ENCODE measurements around the gene TTLL11. TPM values are rescaled to one million over a fixed set of nuclear protein-coding genes. Genes with fewer than 3 reads are reported as not detected.
A peak's percentile ranks its signal among the peaks of the same experiment; 100 is the strongest.
"Not testable (repeated sequence)": the region's sequence is repeated elsewhere in the genome, so short reads cannot be mapped to it uniquely, and the experiment has no call there.

Gene TTLL11
- total and polyA plus RNA-seq, 4 donors = 12.3 to 21.1 (median 19.1) TPM

DNA sequence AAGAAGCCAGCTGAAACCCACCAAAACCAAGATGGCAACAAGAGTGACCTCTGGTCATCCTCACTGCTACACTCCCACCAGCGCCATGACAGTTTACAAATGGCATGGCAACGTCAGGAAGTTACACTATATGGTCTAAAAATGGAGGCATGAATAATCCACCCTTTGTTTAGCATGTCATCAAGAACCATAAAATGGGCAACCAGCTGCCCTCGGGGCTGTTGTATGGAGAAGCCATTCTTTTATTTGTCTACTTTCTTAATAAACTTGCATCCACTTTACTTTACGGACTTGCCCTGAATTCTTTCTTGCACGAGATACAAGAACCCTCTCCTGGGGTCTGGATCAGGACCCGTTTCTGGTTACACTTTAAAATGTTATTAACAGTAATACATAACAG, 92.6 kb downstream of the TTLL11 start:
- H3K9me3 ChIP-seq (ENCODE audit: control insufficient read depth, insufficient read depth, low read length); H3K27me3 ChIP-seq (ENCODE audit: control insufficient read depth, insufficient read depth, low read length); H3K4me3 ChIP-seq (ENCODE audit: low read depth, low read length); H3K36me3 ChIP-seq (ENCODE audit: control insufficient read depth, insufficient read depth, low read length); DNase-seq (ENCODE audit: low read depth in 4 of 6, low spot score in 6 of 6); H3K27ac ChIP-seq (ENCODE audit: low read depth, low read length): not testable (repeated sequence)
- 63% methylated on average over 2 of the region's 6 CpGs for WGBS (ENCODE audit: insufficient coverage)
- H3K4me1 ChIP-seq (ENCODE audit: control insufficient read depth, insufficient read depth, low read length) = peaks cover 30% of the 10 kb centered on the region

DNA sequence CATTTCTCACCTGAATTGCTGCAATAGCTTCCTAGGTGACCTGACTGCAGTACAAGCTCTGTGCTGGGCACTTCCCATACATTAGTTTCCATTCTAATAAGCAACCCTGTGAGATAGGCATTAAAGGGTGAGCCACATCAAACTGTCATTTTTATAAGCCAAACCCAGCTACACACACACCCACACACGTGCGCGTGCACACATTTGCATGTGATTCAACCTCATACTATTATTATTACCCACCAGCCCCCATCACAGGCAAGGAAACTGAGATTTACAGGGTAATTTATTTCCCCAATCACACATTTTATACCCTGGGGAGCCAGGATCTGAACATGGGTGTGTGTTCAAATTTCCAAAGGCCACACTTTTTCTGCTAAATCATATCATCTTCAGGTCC, 93.6 kb downstream of the TTLL11 start:
- Histone ChIP-seq H3K4me3 (ENCODE audit: low read depth, low read length) (no peak overlapping the region), H3K9me3 (ENCODE audit: control insufficient read depth, insufficient read depth, low read length) (no peaks in the 10 kb centered on the region), H3K27me3 (ENCODE audit: control insufficient read depth, insufficient read depth, low read length) (no peaks in the 10 kb centered on the region), H3K27ac (ENCODE audit: low read depth, low read length) (no peak overlapping the region), H3K4me1 (ENCODE audit: control insufficient read depth, insufficient read depth, low read length) (peaks cover 30% of the 10 kb centered on the region), H3K36me3 (ENCODE audit: control insufficient read depth, insufficient read depth, low read length) (no peaks in the 10 kb centered on the region)
- DNase-seq (ENCODE audit: low read depth in 4 of 6, low spot score in 6 of 6) = no peak
- WGBS (ENCODE audit: insufficient coverage) = 95% methylated on average over 3 of the region's 3 CpGs

- no peaks in the 10 kb centered on the region for H3K36me3 ChIP-seq (ENCODE audit: control insufficient read depth, insufficient read depth, low read length)
- H3K27ac ChIP-seq (ENCODE audit: low read depth, low read length) = no peak overlapping the region
- WGBS (ENCODE audit: insufficient coverage) = 90% methylated on average over 2 of the region's 7 CpGs
- no peak for DNase-seq (ENCODE audit: low read depth in 4 of 6, low spot score in 6 of 6)
- peaks cover 30% of the 10 kb centered on the region for H3K4me1 ChIP-seq (ENCODE audit: control insufficient read depth, insufficient read depth, low read length)
- H3K9me3 ChIP-seq (ENCODE audit: control insufficient read depth, insufficient read depth, low read length) = no peaks in the 10 kb centered on the region
- no peaks in the 10 kb centered on the region for H3K27me3 ChIP-seq (ENCODE audit: control insufficient read depth, insufficient read depth, low read length)
- no peak overlapping the region for H3K4me3 ChIP-seq (ENCODE audit: low read depth, low read length)
Observed at GRCh38 chr9:121998513-121999049, 94.5 kb downstream of the TTLL11 start.

DNA sequence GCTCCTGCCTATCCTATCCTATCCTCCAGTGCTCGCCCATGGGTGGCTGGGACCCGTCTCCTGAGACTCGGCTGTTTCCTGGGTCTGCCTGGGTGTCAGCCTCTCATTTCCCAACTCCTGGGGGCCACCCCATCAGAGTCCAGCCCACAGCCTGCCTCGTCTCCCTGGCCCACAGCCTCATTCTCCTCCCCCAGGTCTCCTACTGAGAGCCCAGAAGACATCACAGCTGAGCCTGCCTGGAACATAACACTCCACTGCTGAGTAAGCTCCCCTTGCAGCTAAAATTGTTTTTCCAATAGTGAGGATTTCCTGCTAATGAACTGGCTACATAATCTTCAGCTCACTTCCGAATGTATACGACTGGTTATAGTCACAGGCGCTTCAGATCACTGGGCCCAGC, 95.3 kb downstream of the TTLL11 start:
- no peaks in the 10 kb centered on the region for H3K36me3 ChIP-seq (ENCODE audit: control insufficient read depth, insufficient read depth, low read length)
- H3K4me1 ChIP-seq (ENCODE audit: control insufficient read depth, insufficient read depth, low read length) = peaks cover 30% of the 10 kb centered on the region
- H3K27ac ChIP-seq (ENCODE audit: low read depth, low read length) = peak overlapping the region; percentile 6
- H3K27me3 ChIP-seq (ENCODE audit: control insufficient read depth, insufficient read depth, low read length) = no peaks in the 10 kb centered on the region
- WGBS (ENCODE audit: insufficient coverage) = 87% methylated on average over 5 of the region's 7 CpGs
- DNase-seq (ENCODE audit: low read depth in 4 of 6, low spot score in 6 of 6) = peak in 2 of 6 donors; percentile 52 to 58
- no peak overlapping the region for H3K4me3 ChIP-seq (ENCODE audit: low read depth, low read length)
- no peaks in the 10 kb centered on the region for H3K9me3 ChIP-seq (ENCODE audit: control insufficient read depth, insufficient read depth, low read length)

- 94% methylated on average over 4 of the region's 4 CpGs for WGBS (ENCODE audit: insufficient coverage)
- H3K4me1 ChIP-seq (ENCODE audit: control insufficient read depth, insufficient read depth, low read length) = peaks cover 25% of the 10 kb centered on the region
- no peaks in the 10 kb centered on the region for H3K9me3 ChIP-seq (ENCODE audit: control insufficient read depth, insufficient read depth, low read length)
- DNase-seq (ENCODE audit: low read depth in 4 of 6, low spot score in 6 of 6) = no peak
- no peaks in the 10 kb centered on the region for H3K27me3 ChIP-seq (ENCODE audit: control insufficient read depth, insufficient read depth, low read length)
- H3K36me3 ChIP-seq (ENCODE audit: control insufficient read depth, insufficient read depth, low read length) = no peaks in the 10 kb centered on the region
- H3K4me3 ChIP-seq (ENCODE audit: low read depth, low read length) = no peak overlapping the region
- no peak overlapping the region for H3K27ac ChIP-seq (ENCODE audit: low read depth, low read length)
Observed at GRCh38 chr9:121996783-121997182, 96.3 kb downstream of the TTLL11 start.

DNA sequence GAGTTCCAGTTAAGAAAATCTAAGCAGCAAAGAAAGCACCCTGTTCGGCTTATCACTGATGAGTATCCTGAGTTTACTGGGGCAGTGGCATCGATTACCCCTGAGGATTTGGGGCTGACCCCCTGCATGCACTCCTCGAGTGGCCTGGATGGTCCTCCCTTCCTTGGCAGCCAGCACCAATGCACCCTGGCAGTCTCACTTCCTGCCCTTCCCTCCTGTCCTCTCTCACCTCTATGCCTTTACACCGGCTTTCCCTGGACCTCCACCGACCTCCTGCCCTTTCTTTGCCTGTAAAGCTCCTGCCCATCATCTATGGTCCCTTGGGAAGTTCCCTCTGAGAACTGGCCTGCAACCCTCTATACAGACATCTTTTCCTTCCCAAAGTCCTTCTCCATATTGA, 97.1 kb downstream of the TTLL11 start:
- Histone ChIP-seq H3K4me1 (ENCODE audit: control insufficient read depth, insufficient read depth, low read length) (peaks cover 17% of the 10 kb centered on the region), H3K4me3 (ENCODE audit: low read depth, low read length) (no peak overlapping the region), H3K36me3 (ENCODE audit: control insufficient read depth, insufficient read depth, low read length) (no peaks in the 10 kb centered on the region), H3K27ac (ENCODE audit: low read depth, low read length) (no peak overlapping the region), H3K27me3 (ENCODE audit: control insufficient read depth, insufficient read depth, low read length) (no peaks in the 10 kb centered on the region), H3K9me3 (ENCODE audit: control insufficient read depth, insufficient read depth, low read length) (no peaks in the 10 kb centered on the region)
- no peak for DNase-seq (ENCODE audit: low read depth in 4 of 6, low spot score in 6 of 6)
- WGBS (ENCODE audit: insufficient coverage) = 97% methylated on average over 5 of the region's 5 CpGs

GRCh38 chr9:121992571-121993212, 100.4 kb downstream of the TTLL11 start:
- H3K9me3 ChIP-seq (ENCODE audit: control insufficient read depth, insufficient read depth, low read length) = no peaks in the 10 kb centered on the region
- peak; percentile 74 to 97 (median 80) for DNase-seq (ENCODE audit: low read depth in 4 of 6, low spot score in 6 of 6)
- H3K27ac ChIP-seq (ENCODE audit: low read depth, low read length) = no peak overlapping the region
- no peaks in the 10 kb centered on the region for H3K27me3 ChIP-seq (ENCODE audit: control insufficient read depth, insufficient read depth, low read length)
- peaks cover 13% of the 10 kb centered on the region for H3K4me1 ChIP-seq (ENCODE audit: control insufficient read depth, insufficient read depth, low read length)
- WGBS (ENCODE audit: insufficient coverage) = 4% methylated on average over 6 of the region's 8 CpGs
- peaks cover 6% of the 10 kb centered on the region for H3K36me3 ChIP-seq (ENCODE audit: control insufficient read depth, insufficient read depth, low read length)
- H3K4me3 ChIP-seq (ENCODE audit: low read depth, low read length) = no peak overlapping the region

GRCh38 chr9:121991307-121991661, 101.8 kb downstream of the TTLL11 start:
- Histone ChIP-seq H3K27me3 (ENCODE audit: control insufficient read depth, insufficient read depth, low read length) (no peaks in the 10 kb centered on the region), H3K27ac (ENCODE audit: low read depth, low read length) (no peak overlapping the region), H3K36me3 (ENCODE audit: control insufficient read depth, insufficient read depth, low read length) (peaks cover 11% of the 10 kb centered on the region), H3K4me1 (ENCODE audit: control insufficient read depth, insufficient read depth, low read length) (peaks cover 6% of the 10 kb centered on the region), H3K9me3 (ENCODE audit: control insufficient read depth, insufficient read depth, low read length) (no peaks in the 10 kb centered on the region), H3K4me3 (ENCODE audit: low read depth, low read length) (no peak overlapping the region)
- DNase-seq (ENCODE audit: low read depth in 4 of 6, low spot score in 6 of 6) = no peak
- WGBS (ENCODE audit: insufficient coverage) = 80% methylated on average over 1 of the region's 4 CpGs

DNA sequence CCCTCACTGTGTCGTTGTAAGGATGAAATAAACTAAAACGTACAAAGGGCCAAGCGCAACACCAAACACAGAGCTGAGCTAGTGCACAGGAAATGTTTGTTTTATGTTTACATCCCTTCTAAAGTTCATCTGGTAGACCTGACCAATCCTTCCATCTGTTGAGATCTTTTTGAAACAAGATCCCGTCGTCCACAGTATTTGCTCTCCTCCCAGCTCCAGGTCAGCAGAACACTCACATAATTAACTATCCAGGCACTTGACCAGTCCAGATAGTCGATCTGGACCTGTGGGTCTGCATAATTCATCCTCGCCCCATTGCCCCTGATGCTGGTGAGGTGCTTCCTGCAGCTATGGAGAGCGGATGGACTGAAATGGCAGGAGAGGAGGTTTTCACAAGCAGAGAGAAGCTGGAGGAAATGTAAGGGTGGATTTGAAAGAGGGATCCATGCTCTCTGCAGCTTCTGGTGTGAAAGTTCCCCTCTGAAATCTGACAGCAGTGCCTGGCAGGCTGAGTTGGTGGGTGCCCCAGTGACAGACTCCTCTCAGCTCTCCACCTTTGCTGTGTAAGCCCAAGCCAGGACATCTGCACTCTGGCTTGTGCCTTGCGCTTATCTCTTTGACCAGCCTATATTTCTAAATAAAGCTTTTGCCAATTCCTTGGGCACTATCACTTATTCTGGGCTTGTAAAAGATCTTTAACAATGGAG, 102.4 kb downstream of the TTLL11 start:
- no peak overlapping the region for H3K27ac ChIP-seq (ENCODE audit: low read depth, low read length)
- peaks cover 6% of the 10 kb centered on the region for H3K4me1 ChIP-seq (ENCODE audit: control insufficient read depth, insufficient read depth, low read length)
- H3K27me3 ChIP-seq (ENCODE audit: control insufficient read depth, insufficient read depth, low read length) = no peaks in the 10 kb centered on the region
- no peak overlapping the region for H3K4me3 ChIP-seq (ENCODE audit: low read depth, low read length)
- no peaks in the 10 kb centered on the region for H3K9me3 ChIP-seq (ENCODE audit: control insufficient read depth, insufficient read depth, low read length)
- DNase-seq (ENCODE audit: low read depth in 4 of 6, low spot score in 6 of 6) = no peak
- H3K36me3 ChIP-seq (ENCODE audit: control insufficient read depth, insufficient read depth, low read length) = peaks cover 14% of the 10 kb centered on the region
- 81% methylated on average over 8 of the region's 9 CpGs for WGBS (ENCODE audit: insufficient coverage)

DNA sequence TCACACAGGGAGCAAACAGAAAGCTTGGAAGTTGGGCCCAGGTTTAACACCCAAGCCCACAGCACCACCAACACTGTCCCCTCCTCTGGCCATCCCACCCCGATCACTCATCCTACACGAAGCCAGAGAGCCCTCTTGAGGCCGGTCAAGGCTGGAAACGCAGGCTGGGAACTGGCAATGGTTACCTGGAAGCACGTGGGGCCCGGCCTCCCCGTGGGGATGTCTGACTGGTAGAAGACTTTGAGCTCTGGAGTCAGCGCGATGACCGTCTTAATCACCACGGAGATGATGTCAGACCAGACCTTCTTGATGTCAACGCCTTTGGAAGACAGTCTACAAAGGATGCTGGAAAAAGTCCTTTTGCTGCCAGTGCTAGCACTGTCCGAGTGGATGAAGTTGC, 104.1 kb downstream of the TTLL11 start:
- peak in 2 of 6 donors; percentile 24 to 50 for DNase-seq (ENCODE audit: low read depth in 4 of 6, low spot score in 6 of 6)
- no peaks in the 10 kb centered on the region for H3K9me3 ChIP-seq (ENCODE audit: control insufficient read depth, insufficient read depth, low read length)
- H3K27me3 ChIP-seq (ENCODE audit: control insufficient read depth, insufficient read depth, low read length) = no peaks in the 10 kb centered on the region
- WGBS (ENCODE audit: insufficient coverage) = 38% methylated on average over 12 of the region's 13 CpGs
- no peak overlapping the region for H3K4me3 ChIP-seq (ENCODE audit: low read depth, low read length)
- H3K36me3 ChIP-seq (ENCODE audit: control insufficient read depth, insufficient read depth, low read length) = peaks cover 17% of the 10 kb centered on the region
- no peak overlapping the region for H3K27ac ChIP-seq (ENCODE audit: low read depth, low read length)
- peaks cover 6% of the 10 kb centered on the region for H3K4me1 ChIP-seq (ENCODE audit: control insufficient read depth, insufficient read depth, low read length)

Data from spinal cord (tissue), 10 donors.